GM12878 (cell line): Measurements from ENCODE around the gene ITPRIP. TPM values are rescaled to one million over a fixed set of nuclear protein-coding genes. Genes with fewer than 3 reads are reported as not detected.

Source experiments
- ATAC-seq: fragments of 200-7000 bp; cut with Tn5 transposase; 3 replicates; pipeline ENCODE4 v1.9.1; 2020; ENCODE audit warnings: mild to moderate bottlenecking, moderate library complexity
- BruUV-seq: library from RNA; stranded (reverse); fragments of 400-500 nt; replicated peaks from 2 replicates; lab custom pipeline; 2021; lab: Mats Ljungman, UMichigan
- CTCF ChIA-PET: fragments of 300-600 bp; sonication (Branson Sonifier 250); formaldehyde crosslinking; extraction: SDS; loops from one replicate; lab custom pipeline; 2021; ENCODE audit warnings: inconsistent platforms; lab: Yijun Ruan, JAX
- POLR2A ChIA-PET: fragments of 350-600 bp; formaldehyde crosslinking; extraction: SDS; loops from one replicate; lab custom pipeline; 2021; ENCODE audit warnings: inconsistent platforms; lab: Charles Lee
- RAD21 ChIA-PET: fragments of 300-600 bp; sonication (Branson Sonifier 250); formaldehyde crosslinking; loops from one replicate; lab custom pipeline; 2023; ENCODE audit warnings: antibody characterized with exemption; ENCODE audit not compliant: unreplicated experiment; lab: Charles Lee
- SMC1A ChIA-PET: fragments of 300-600 bp; sonication (Branson Sonifier 250); formaldehyde crosslinking; loops from one replicate; lab custom pipeline; 2023; ENCODE audit not compliant: unreplicated experiment, uncharacterized antibody; lab: Charles Lee
- DNase-seq: peaks from one replicate; pipeline ENCODE4 v3.0.0-alpha.2; 2011; ENCODE audit warnings: low read depth, low spot score
- FAIRE-seq: peaks from 3 replicates; lab custom pipeline; 2011; peaks lifted over from hg19 to GRCh38; lab: Jason Lieb, UNC
- H2AFZ ChIP-seq: 2 replicates; pipeline ENCODE4 v1.6.0; 2011; ENCODE audit warnings: low read depth, low read length, control low read depth; ENCODE audit not compliant: control insufficient read depth
- H3K27ac ChIP-seq: 2 replicates; pipeline ENCODE4 v1.5.1; 2011; ENCODE audit warnings: control low read depth; ENCODE audit not compliant: control insufficient read depth, insufficient read depth
- H3K27me3 ChIP-seq, 2 experiments: replicated peaks in 1 of 2; 2 replicates each; pipeline versions ENCODE4 v1.6.0 to v1.6.1; 2011; ENCODE audit warnings: low read length in 1 of 2; ENCODE audit not compliant: control insufficient read depth in 2 of 2, insufficient read depth in 2 of 2
- H3K36me3 ChIP-seq, 2 experiments: 2 replicates each; pipeline ENCODE4 v1.5.1; 2011; ENCODE audit warnings: low read length in 1 of 2; ENCODE audit not compliant: control insufficient read depth in 2 of 2, insufficient read depth in 2 of 2
- H3K4me1 ChIP-seq: 2 replicates; pipeline ENCODE4 v1.6.1; 2011; ENCODE audit warnings: mild to moderate bottlenecking, low read length, moderate library complexity, mixed read lengths; ENCODE audit not compliant: control insufficient read depth, insufficient read depth
- H3K4me2 ChIP-seq: 2 replicates; pipeline ENCODE4 v1.6.0; 2011; ENCODE audit warnings: control low read depth; ENCODE audit not compliant: control insufficient read depth, insufficient read depth
- H3K4me3 ChIP-seq: fragments of 200-600 bp; sonication (generic); 2 replicates; pipeline ENCODE4 v1.5.1; 2016
- H3K79me2 ChIP-seq: 2 replicates; pipeline ENCODE4 v1.6.0; 2011; ENCODE audit warnings: low read length; ENCODE audit not compliant: control insufficient read depth, insufficient read depth
- H3K9ac ChIP-seq: 2 replicates; pipeline ENCODE4 v1.8.0; 2011; ENCODE audit warnings: low read length, control low read depth, mixed read lengths; ENCODE audit not compliant: control insufficient read depth, insufficient read depth
- H3K9me3 ChIP-seq: replicated peaks from 3 replicates; pipeline ENCODE4 v1.5.1; 2011; ENCODE audit warnings: mild to moderate bottlenecking, low read length; ENCODE audit not compliant: control insufficient read depth, insufficient read depth
- H4K20me1 ChIP-seq: 2 replicates; pipeline ENCODE4 v1.6.0; 2011; ENCODE audit not compliant: control insufficient read depth, insufficient read depth
- CBX5 ChIP-seq: sonication (generic); IDR thresholded peaks from 2 replicates; pipeline ENCODE4 v1.6.1; 2016; ENCODE audit warnings: low read depth, moderate library complexity, mild to moderate bottlenecking, inconsistent platforms
- GATAD2B ChIP-seq: fragments of 450-650 bp; conservative IDR thresholded peaks from 2 replicates; pipeline ENCODE4 v1.6.1; 2017; ENCODE audit warnings: low read depth, mild to moderate bottlenecking, moderate library complexity
- HDAC2 ChIP-seq: fragments of 200-600 bp; sonication (generic); IDR thresholded peaks from 2 replicates; pipeline ENCODE4 v1.6.1; 2017
- NFXL1 ChIP-seq: fragments of 450-650 bp; IDR thresholded peaks from 2 replicates; pipeline ENCODE4 v1.6.1; 2017; ENCODE audit warnings: antibody characterized with exemption, mild to moderate bottlenecking, borderline replicate concordance
- NFYB ChIP-seq: IDR thresholded peaks from 2 replicates; pipeline ENCODE4 v1.6.1; 2011; ENCODE audit warnings: low read depth, mild to moderate bottlenecking, low read length, improper control_type of control experiment, moderate library complexity; ENCODE audit not compliant: insufficient read depth
- SMAD5 ChIP-seq: IDR thresholded peaks from 2 replicates; pipeline ENCODE4 v1.6.1; 2016; ENCODE audit warnings: antibody characterized with exemption, low read depth
- SUPT20H ChIP-seq: IDR thresholded peaks from 2 replicates; pipeline ENCODE4 v1.6.1; 2011; ENCODE audit warnings: low read depth, mild to moderate bottlenecking, low read length, moderate library complexity, borderline replicate concordance; ENCODE audit not compliant: control insufficient read depth
- SUZ12 ChIP-seq: fragments of 200-600 bp; sonication (generic); IDR thresholded peaks from one replicate; pipeline ENCODE4 v1.6.1; 2018; ENCODE audit warnings: antibody characterized with exemption, mild to moderate bottlenecking; ENCODE audit not compliant: unreplicated experiment
- ZNF207 ChIP-seq: fragments of 450-650 bp; IDR thresholded peaks from 2 replicates; pipeline ENCODE4 v1.6.1; 2014; ENCODE audit warnings: antibody characterized with exemption, mild to moderate bottlenecking, borderline replicate concordance
- WGBS: methylation state at CpG from one replicate; pipeline ENCODE4 v1.1.6; 2016; ENCODE audit warnings: low lambda C conversion rate; ENCODE audit not compliant: insufficient replicate concordance, insufficient coverage; ENCODE audit errors: missing lambda C conversion rate; 5-methylcytosine and 5-hydroxymethylcytosine counted together
- in situ Hi-C: fragments of 300-500 bp; cut with MboI; formaldehyde crosslinking; loops from 9 replicates; pipeline ENCODE4 v1.14.3; 2018; ENCODE audit warnings: mixed read lengths
- intact Hi-C: fragments of 100-400 bp; cut with micrococcal nuclease; formaldehyde crosslinking; loops from one replicate; pipeline ENCODE4 v1.14.2; 2022; ENCODE audit not compliant: unreplicated experiment
- polyA plus RNA-seq, 11 experiments: library from polyadenylated mRNA; depleted of rRNA in 4 of 11; unstranded in 6 of 11; stranded (reverse) in 5 of 11; fragments of >200 nt; fragmentation: Nextera tagmentation in 4 of 11; fragmentation: Illumina TruSeq in 1 of 11; extraction: Ambion mirVana in 4 of 11; extraction: Trizol in 1 of 11; gene quantifications; 1 replicate in 1 of 11; 2 replicates in 10 of 11; pipeline versions ENCODE4 v1.2.1 to v1.2.3, GENCODE V29; 2011 to 2016; ENCODE audit warnings: inconsistent platforms in 2 of 11, missing spikeins in 2 of 11, low read depth in 1 of 11
- total RNA-seq, 4 experiments: library from RNA; depleted of rRNA in 3 of 4; stranded (reverse); fragments of >200 nt in 3 of 4; fragmentation: Illumina TruSeq in 1 of 4; extraction: Trizol in 1 of 4; gene quantifications; 2 replicates each; pipeline versions ENCODE4 v1.2.1 to v1.2.3, GENCODE V29; 2013 to 2021

Gene ITPRIP
- total and polyA plus RNA-seq, 10 of the 15 experiments (the other 5 are each of a cell fraction or from before 2014, with no cell fraction given) = 0.82 to 10.4 (median 5.9) TPM

DNA sequence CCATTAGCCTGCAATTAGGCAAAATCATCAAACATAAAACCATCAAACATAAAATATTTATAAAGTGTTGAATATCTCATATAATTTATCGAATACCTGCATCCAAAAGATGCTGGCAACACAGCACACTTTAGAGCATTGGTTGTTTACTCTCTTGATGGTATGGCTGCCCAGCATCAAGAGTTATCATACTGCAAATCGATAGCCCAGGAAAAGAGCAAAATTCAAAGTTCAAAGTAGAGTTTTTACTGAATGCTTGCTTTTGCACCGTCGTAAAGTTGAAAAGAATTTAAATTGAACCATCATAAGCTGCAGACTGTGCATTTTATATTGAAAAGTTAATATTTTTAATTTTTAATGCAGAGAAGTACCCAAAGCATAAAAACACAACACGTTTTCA, 73.5 kb downstream of the ITPRIP start (continued):
- no peak for TF ChIP-seq SUPT20H
- TF ChIP-seq HDAC2 = no peak
- TF ChIP-seq SUZ12 = no peak

- Histone ChIP-seq H3K79me2 (peaks cover 48% of the 10 kb centered on the region), H3K4me2 (no peak overlapping the region), H4K20me1 (no peaks in the 10 kb centered on the region), H3K9ac (no peak overlapping the region), H2AFZ (no peak overlapping the region), H3K9me3 (no peaks in the 10 kb centered on the region), H3K27me3 (no peaks in the 10 kb centered on the region), H3K4me1 (no peaks in the 10 kb centered on the region), H3K36me3 (peaks cover 0 to 37% of the 10 kb centered on the region in 2 experiments; a peak in 3 of 4 replicates), H3K4me3 (no peak overlapping the region), H3K27ac (no peak overlapping the region)
- DNase-seq (no peak), ATAC-seq (no peak), FAIRE-seq (no peak)
- ChIA-PET POLR2A (no interaction called here), CTCF (interaction anchor here (1.2 to 13.2 kb wide), 2 partner anchors 13 to 89 kb away, joined by 3 to 105 read pairs; no protein-coding TSS in a partner anchor), RAD21 (no interaction called here), SMC1A (interaction anchor here (0.8 kb wide), 1 partner anchor 12 kb away, joined by 3 read pairs; no protein-coding TSS in a partner anchor)
- no TSS peak for BruUV-seq
- 79% methylated on average over 5 of the region's 5 CpGs for WGBS
- in situ Hi-C loops (no loop called here), intact Hi-C loops (loop anchor here (10.0 kb wide), 1 partner anchor 357 kb away; no protein-coding TSS in a partner anchor)
- no peak for TF ChIP-seq SMAD5
Measured at GRCh38 chr10:104262055-104262454, 76.2 kb downstream of the ITPRIP start.

GRCh38 chr10:104260775-104261115, 77.5 kb downstream of the ITPRIP start:
- Histone ChIP-seq H3K4me1 (peaks cover 3% of the 10 kb centered on the region; the same call in 1 of the 2 replicates), H3K27me3 (no peaks in the 10 kb centered on the region), H3K79me2 (peaks cover 49% of the 10 kb centered on the region), H3K36me3 (peaks cover 0 to 32% of the 10 kb centered on the region in 2 experiments; a peak in 3 of 4 replicates), H4K20me1 (no peaks in the 10 kb centered on the region), H3K4me2 (no peak overlapping the region), H3K27ac (no peak overlapping the region), H3K9ac (no peak overlapping the region), H3K9me3 (no peaks in the 10 kb centered on the region)
- no peak for DNase-seq
- RAD21 ChIA-PET = no interaction called here
- intact Hi-C loops = loop anchor here (10.0 kb wide), 1 partner anchor 356 kb away; no protein-coding TSS in a partner anchor
- POLR2A ChIA-PET = no interaction called here
- no peak for ATAC-seq
- no peak for FAIRE-seq
- WGBS = 17% methylated on average over 3 of the region's 3 CpGs
- SMC1A ChIA-PET = no interaction called here
- CTCF ChIA-PET = interaction anchor here (1.0 to 13.2 kb wide), 3 partner anchors 13 to 31 kb away, joined by 3 to 105 read pairs (median 4); no protein-coding TSS in a partner anchor
- TF ChIP-seq GATAD2B = no peak
- no peak for TF ChIP-seq NFYB
- no peak for TF ChIP-seq NFXL1
- TF ChIP-seq CBX5 = no peak
- no peak for TF ChIP-seq ZNF207
- TF ChIP-seq, all 136 proteins: peak for 0
- Histone ChIP-seq H3K4me3 (no peak overlapping the region), H2AFZ (no peak overlapping the region)
- no TSS peak for BruUV-seq
- in situ Hi-C loops = no loop called here
